ENCODE data around the gene SBNO2. TPM values are rescaled to one million over a fixed set of nuclear protein-coding genes. Genes with fewer than 3 reads are reported as not detected.

SBNO2 gene
- total and polyA plus RNA-seq, 9 of the 15 experiments (the other 6 are each of a cell fraction or from before 2014, with no cell fraction given): 0.01 to 46.2 (median 6.7) TPM

DNA sequence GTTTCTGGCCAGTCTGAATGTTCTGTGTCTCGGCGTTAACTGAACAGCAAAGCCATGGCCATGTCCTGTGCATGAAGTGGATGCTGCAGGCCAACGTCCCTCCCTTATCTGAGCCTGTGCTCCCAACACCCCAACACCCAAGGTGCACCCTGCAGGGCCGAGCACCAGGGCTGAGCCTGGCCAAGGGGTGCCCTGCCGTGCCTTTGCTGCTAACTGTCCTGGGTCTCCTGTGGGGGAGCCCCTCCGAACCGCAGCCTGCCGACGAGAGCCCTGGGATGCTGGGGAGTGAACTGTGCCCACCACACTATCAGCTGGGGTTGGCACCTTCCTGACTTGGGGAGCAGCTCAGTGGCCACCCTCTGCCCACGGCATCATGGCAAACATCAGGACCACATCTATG lies 52.7 kb downstream of the SBNO2 start:
- ATAC-seq (no peak), DNase-seq (ENCODE audit: extremely low read depth in 1 of 4, low spot score in 3 of 4) (no peak), FAIRE-seq (no peak)
- Histone ChIP-seq H3K4me3 (no peak overlapping the region), H3K9me3 (replicated peaks; ENCODE audit: control insufficient read depth, insufficient read depth, low read depth, low read length) (no peaks in the 10 kb centered on the region), H3K36me3 (ENCODE audit: control insufficient read depth, insufficient read depth, low read length) (peaks cover 87% of the 10 kb centered on the region), H3K4me2 (ENCODE audit: insufficient read depth, low read length) (no peak overlapping the region), H3K4me1 (replicated peaks in 1 of 2; ENCODE audit: control insufficient read depth in 2 of 2, insufficient read depth in 2 of 2, low read length in 2 of 2) (peaks cover 6 to 60% of the 10 kb centered on the region in 2 experiments; a peak in 4 of 5 replicates), H3K9ac (ENCODE audit: insufficient read depth in 1 of 2, low read depth in 2 of 2, low read length in 2 of 2) (peak overlapping the region in 1 of 2 experiments; percentile 23; a peak in 1 of 4 replicates), H4K20me1 (replicated peaks; ENCODE audit: control insufficient read depth, insufficient read depth, low read length) (no peaks in the 10 kb centered on the region; the same call in 1 of the 2 replicates), H3K9me1 (ENCODE audit: control insufficient read depth, insufficient read depth, low read length) (no peaks in the 10 kb centered on the region), H2AFZ (ENCODE audit: low read depth, low read length) (no peak overlapping the region), H3K27ac (ENCODE audit: extremely low read depth, low read depth, low read length) (no peak overlapping the region), H3K79me2 (ENCODE audit: control insufficient read depth, insufficient read depth, low read length) (no peaks in the 10 kb centered on the region; the same call in 2 of the 3 replicates), H3K27me3 (ENCODE audit: control insufficient read depth in 2 of 2, insufficient read depth in 2 of 2, low read length in 2 of 2) (no peaks in the 10 kb centered on the region)
- WGBS (ENCODE audit: insufficient coverage, low coverage, missing lambda C conversion rate): 92% methylated on average over 9 of the region's 10 CpGs
- CTCF ChIA-PET (ENCODE audit: low intra/inter-chr PET ratio): no interaction called here
- BruUV-seq (replicated peaks): no TSS peak
- in situ Hi-C loops (cut with MboI) (no loop called here), intact Hi-C loops (cut with micrococcal nuclease) (no loop called here)
- POLR2A ChIA-PET: interaction anchor here (0.5 kb wide), 1 partner anchor 49 kb away, joined by 3 read pairs; no protein-coding TSS in a partner anchor
- no peak for TF ChIP-seq ZNF77 (CRISPR knock-in tag; IDR thresholded peaks at IDR 0.05)
- TF ChIP-seq ID3 (CRISPR knock-in tag; IDR thresholded peaks at IDR 0.05): no peak
- TF ChIP-seq ID3 (tag; IDR thresholded peaks at IDR 0.05): no peak
- peak; percentile 48; the same call in 1 of the 2 replicates for TF ChIP-seq POLR2G (IDR thresholded peaks at IDR 0.05; ENCODE audit: low read depth, low read length)
- no peak for TF ChIP-seq ZBTB26 (CRISPR knock-in tag; IDR thresholded peaks at IDR 0.05)
- no peak for TF ChIP-seq GATAD2A (IDR thresholded peaks at IDR 0.05)
